Activated CD4-positive, alpha-beta T cell treated with anti-CD3 and anti-CD28 coated beads, Interleukin-2, amount 50 U/mL, for 4 hours (primary cell): ENCODE measurements around the gene FETUB.
"Not testable (repeated sequence)": the region's sequence is repeated elsewhere in the genome, so short reads cannot be mapped to it uniquely, and the experiment has no call there.

Experiments
- DNase-seq, 2 experiments: peaks; one replicate each; pipeline ENCODE4 v3.0.0-alpha.2; 2020

FETUB gene

DNA sequence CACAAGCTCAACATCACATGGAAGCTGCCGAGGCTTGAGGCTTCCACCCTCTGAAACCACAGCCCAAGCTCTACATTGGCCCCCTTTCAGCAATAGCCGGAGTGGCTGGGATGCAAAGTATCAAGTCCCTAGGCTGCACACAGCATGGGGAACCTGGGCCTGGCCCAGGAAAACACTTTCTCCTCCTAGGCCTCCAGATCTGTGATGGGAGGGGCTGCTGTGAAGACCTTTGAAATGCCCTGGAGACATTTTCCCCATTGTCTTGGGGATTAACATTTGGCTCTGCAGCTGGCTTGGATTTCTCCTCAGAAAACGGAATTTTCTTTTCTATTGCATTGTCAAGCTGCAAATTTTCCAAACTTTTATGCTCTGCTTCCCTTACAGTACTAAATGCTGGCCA, 43.8 kb downstream of the FETUB start:
- no peak for DNase-seq

DNA sequence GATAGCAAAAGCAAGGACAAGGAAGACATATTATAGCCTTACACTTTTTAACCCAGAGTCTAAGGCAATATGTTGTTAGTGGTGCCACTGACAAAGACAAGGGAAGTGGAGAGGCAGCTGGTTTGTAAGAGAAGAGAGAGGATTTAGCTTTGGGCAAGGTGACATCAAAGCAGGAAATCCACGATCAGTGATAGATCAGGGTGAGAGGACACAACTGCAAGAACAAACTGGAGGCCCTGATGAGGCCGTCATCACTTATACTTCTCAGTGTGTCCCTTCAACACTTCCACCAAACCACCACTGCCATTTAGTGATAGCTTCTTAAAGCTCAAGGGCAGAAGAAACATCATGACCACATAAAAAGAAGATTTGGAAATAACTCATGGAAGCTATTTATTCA, 46.3 kb downstream of the FETUB start:
- DNase-seq, result not testable (repeated sequence)

DNA sequence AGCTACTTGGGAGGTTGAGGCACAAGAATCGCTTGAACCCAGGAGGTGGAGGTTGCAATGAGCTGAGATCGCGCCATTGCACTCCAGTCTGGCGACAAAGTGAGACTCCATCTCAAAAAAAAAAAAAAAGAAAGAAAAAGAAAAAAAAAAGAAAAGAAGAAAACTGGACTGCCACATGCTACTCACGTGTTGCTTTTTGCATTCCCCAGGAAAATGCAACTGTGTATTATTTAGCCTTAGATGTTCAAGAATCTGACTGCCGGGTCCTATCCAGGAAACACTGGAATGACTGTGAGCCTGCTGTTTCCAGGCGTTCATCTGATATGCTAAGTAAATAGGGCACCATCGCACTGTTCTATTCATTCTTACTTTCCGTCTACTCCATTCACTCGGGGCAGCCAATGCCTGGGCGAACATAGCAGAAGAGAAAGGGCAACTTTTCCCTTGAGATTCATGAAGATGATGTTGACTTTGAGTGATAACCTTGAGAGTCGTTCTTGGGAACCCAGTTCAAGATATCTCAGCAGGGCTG, 47.0 kb downstream of the FETUB start:
- no peak for DNase-seq

DNA sequence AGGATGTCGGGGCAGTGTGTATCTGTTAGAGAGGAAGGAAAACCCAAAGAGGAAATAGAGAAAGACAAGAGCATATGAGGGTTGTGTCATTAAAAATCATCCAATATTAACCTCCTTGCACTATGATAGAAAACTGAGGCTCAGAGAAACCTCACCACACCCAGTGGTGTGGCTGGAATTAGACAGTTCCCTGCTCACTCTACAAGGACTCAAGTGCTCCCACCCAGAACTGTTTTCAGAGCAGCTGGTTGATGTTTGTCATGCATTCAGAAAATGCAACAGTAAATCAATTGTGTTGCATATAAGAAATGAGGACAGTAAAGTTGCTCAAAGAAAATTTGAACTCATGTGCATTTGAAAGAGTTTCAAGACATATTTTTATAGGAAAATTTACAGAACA, 50.1 kb downstream of the FETUB start:
- DNase-seq, result not testable (repeated sequence)

DNA sequence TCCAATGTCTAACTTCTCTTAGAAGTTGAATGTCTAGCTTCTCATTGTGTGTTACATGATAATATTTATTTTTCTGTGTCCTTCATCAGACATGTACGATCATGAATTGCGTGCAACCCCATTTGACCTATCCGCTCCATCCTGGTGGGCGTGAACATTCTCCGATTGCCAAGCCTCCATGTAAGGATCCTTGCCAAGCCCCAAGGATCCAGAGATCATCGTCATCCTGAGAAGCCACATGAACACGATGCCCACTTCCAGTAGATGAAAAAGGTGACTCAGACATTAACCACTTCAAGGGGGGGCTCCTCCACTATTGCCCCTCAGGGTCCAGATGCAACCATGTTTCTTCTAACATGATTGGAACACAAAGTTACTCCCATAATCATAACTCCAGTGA, 51.5 kb downstream of the FETUB start:
- no peak for DNase-seq

DNA sequence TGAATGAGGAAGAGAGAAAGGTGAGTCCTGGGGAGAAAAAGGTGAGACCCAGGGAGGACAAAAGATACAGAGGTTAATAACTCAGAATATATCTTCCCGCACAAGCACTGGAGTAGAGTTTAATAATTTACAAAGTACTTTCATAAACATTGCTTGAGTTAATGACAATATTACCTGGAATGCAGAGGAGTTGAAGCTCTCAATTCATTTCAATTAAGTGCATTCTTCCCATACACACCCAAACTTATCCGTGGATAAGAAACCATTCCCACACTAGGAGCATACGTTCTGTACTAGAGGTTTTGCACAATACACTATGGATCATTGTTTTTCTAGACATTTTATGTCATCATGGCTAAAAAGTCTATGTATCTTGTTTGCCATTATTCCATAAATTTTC, 53.6 kb downstream of the FETUB start:
- DNase-seq, result no peak

- DNase-seq, result no peak
Measured at GRCh38 chr3:186694288-186695032, 54.3 kb downstream of the FETUB start.

DNA sequence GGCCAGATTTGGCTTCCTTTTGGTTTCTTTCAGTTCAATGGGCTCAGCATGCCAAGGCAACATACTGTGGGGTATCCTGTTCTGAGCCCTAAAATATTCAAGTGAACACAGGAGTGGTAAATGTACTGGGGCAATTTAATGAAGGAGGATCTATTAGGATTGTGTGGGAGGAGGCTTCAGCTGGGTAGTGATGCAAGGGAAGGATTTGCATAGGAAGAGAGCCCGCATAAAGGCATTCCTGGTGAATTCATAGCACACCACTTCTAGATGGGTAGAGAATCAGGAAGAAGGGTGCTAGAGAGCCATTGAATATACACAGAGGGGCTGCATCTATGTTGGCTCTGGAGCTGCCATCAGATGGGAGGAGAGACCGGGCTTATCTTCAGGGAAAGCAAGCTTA, 56.3 kb downstream of the FETUB start:
- DNase-seq, result no peak

DNA sequence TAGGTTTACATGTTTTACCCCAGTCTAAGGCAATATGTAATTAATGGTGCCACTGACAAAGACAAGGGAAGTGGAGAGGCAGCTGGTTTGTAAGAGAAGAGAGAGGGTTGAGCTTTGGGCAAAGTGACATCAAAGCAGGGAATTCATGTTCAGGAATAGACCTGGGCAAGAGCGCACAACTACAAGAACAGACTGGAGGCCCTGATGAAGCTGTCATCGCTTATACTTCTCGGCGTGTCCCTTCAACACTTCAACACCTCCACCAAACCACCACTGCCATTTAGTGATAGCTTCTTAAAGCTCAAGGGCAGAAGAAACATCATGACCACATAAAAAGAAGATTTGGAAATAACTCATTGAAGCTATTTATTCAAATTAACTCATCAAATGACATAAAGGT, 57.3 kb downstream of the FETUB start:
- DNase-seq, result no peak

DNA sequence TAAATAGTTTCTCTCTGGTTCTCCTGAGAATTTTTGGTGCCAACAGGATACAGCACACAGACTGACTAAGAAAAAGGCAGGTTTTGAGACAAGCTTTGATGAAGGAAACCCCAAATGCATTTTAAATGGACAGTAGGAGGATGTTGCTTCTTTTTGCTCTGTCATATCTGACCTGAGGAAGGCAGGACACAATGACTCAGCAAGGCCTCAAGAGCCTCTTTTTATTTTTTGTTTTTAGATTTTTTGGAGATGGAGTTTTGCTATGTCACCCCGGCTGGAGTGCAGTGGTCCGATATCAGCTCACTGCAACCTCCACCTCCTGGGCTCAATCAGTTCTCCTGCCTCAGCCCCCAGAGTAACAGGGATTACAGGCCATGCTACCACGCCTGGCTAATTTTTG, 60.1 kb downstream of the FETUB start:
- no peak for DNase-seq

DNA sequence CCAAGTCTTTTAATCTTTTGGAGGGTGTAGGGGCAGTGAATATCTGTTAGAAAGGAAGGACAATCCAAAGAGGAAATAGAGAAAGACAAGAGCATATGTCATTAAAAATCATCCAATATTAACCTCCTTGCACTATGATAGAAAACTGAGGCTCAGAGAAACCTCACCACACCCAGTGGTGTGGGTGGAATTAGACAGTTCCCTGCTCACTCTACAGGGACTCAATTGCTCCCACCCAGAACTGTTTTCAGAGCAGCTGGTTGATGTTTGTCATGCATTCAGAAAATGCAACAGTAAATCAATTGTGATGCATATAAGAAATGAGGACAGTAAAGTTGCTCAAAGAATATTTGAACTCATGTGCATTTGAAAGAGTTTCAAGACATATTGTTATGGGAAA, 62.3 kb downstream of the FETUB start:
- DNase-seq, result not testable (repeated sequence)
